Measurements from ENCODE around the gene ILKAP.

Gene ILKAP

GRCh38 chr2:238136820-238137537, 66.5 kb downstream of the ILKAP start:
- Histone ChIP-seq H3K36me3 (ENCODE audit: control insufficient read depth, insufficient read depth, low read length) (no peaks in the 10 kb centered on the region), H3K4me3 (replicated peaks; ENCODE audit: low read depth, low read length) (no peak overlapping the region), H3K27me3 (replicated peaks; ENCODE audit: control insufficient read depth, insufficient read depth, low read length) (no peaks in the 10 kb centered on the region)
- TF ChIP-seq CTCF (IDR thresholded peaks at IDR 0.05; ENCODE audit: insufficient read depth, low read length, poor library complexity, severe bottlenecking) = no peak
- no peak for DNase-seq (ENCODE audit: extremely low read depth, insufficient read length)

GRCh38 chr2:238135601-238136150, 67.8 kb downstream of the ILKAP start:
- H3K27me3 ChIP-seq (replicated peaks; ENCODE audit: control insufficient read depth, insufficient read depth, low read length) = no peaks in the 10 kb centered on the region
- H3K4me3 ChIP-seq (replicated peaks; ENCODE audit: low read depth, low read length) = no peak overlapping the region
- no peaks in the 10 kb centered on the region for H3K36me3 ChIP-seq (ENCODE audit: control insufficient read depth, insufficient read depth, low read length)
- no peak for DNase-seq (ENCODE audit: extremely low read depth, insufficient read length)
- no peak for TF ChIP-seq CTCF (IDR thresholded peaks at IDR 0.05; ENCODE audit: insufficient read depth, low read length, poor library complexity, severe bottlenecking)

GRCh38 chr2:238134393-238134785, 69.1 kb downstream of the ILKAP start:
- H3K36me3 ChIP-seq (ENCODE audit: control insufficient read depth, insufficient read depth, low read length) = no peaks in the 10 kb centered on the region
- H3K4me3 ChIP-seq (replicated peaks; ENCODE audit: low read depth, low read length) = no peak overlapping the region
- TF ChIP-seq CTCF (IDR thresholded peaks at IDR 0.05; ENCODE audit: insufficient read depth, low read length, poor library complexity, severe bottlenecking) = no peak
- no peak for DNase-seq (ENCODE audit: extremely low read depth, insufficient read length)
- no peaks in the 10 kb centered on the region for H3K27me3 ChIP-seq (replicated peaks; ENCODE audit: control insufficient read depth, insufficient read depth, low read length)

GRCh38 chr2:238133499-238134392, 69.7 kb downstream of the ILKAP start:
- no peak for DNase-seq (ENCODE audit: extremely low read depth, insufficient read length)
- no peak for TF ChIP-seq CTCF (IDR thresholded peaks at IDR 0.05; ENCODE audit: insufficient read depth, low read length, poor library complexity, severe bottlenecking)
- no peaks in the 10 kb centered on the region for H3K27me3 ChIP-seq (replicated peaks; ENCODE audit: control insufficient read depth, insufficient read depth, low read length)

GRCh38 chr2:238132463-238133450, 70.7 kb downstream of the ILKAP start:
- Histone ChIP-seq H3K27me3 (replicated peaks; ENCODE audit: control insufficient read depth, insufficient read depth, low read length) (no peaks in the 10 kb centered on the region), H3K4me3 (replicated peaks; ENCODE audit: low read depth, low read length) (no peak overlapping the region), H3K36me3 (ENCODE audit: control insufficient read depth, insufficient read depth, low read length) (no peaks in the 10 kb centered on the region; the same call in 1 of the 2 replicates)
- TF ChIP-seq CTCF (IDR thresholded peaks at IDR 0.05; ENCODE audit: insufficient read depth, low read length, poor library complexity, severe bottlenecking) = no peak
- no peak for DNase-seq (ENCODE audit: extremely low read depth, insufficient read length)

More at GRCh38 chr2:238133499-238134392, 69.7 kb downstream of the ILKAP start:
- Histone ChIP-seq H3K36me3 (ENCODE audit: control insufficient read depth, insufficient read depth, low read length) (no peaks in the 10 kb centered on the region; the same call in 1 of the 2 replicates), H3K4me3 (replicated peaks; ENCODE audit: low read depth, low read length) (no peak overlapping the region)
